SHP77 (cell line): Measurements from ENCODE around the gene SAMD14.

Experiments
- DNase-seq, 2 experiments: peaks; one replicate each; lab custom pipeline; 2025; lab: John Stamatoyannopoulos, UW

The SAMD14 gene

GRCh38 chr17:50129728-50130558 lies at the start of gene SAMD14:
TSS of gene SAMD14 (minus strand) at chr17:50130160. CDS start at chr17:50124959, 5,201 bp downstream.
- no peak for DNase-seq

GRCh38 chr17:50177983-50178834 lies 48.2 kb upstream of the SAMD14 start:
- peak; percentile 86 to 90 for DNase-seq

- no peak for DNase-seq
Observed at GRCh38 chr17:50177476-50177875, 47.5 kb upstream of the SAMD14 start.

GRCh38 chr17:50176559-50177357 lies 46.8 kb upstream of the SAMD14 start:
- DNase-seq, result no peak

GRCh38 chr17:50175035-50175807 lies 45.3 kb upstream of the SAMD14 start:
- DNase-seq, result no peak

- DNase-seq, result no peak
Observed at GRCh38 chr17:50174444-50174843, 44.5 kb upstream of the SAMD14 start.

GRCh38 chr17:50173335-50173941 lies 43.5 kb upstream of the SAMD14 start:
- DNase-seq, result no peak

GRCh38 chr17:50172936-50173334 lies 43.0 kb upstream of the SAMD14 start:
- DNase-seq, result no peak

- no peak for DNase-seq
Observed at GRCh38 chr17:50172130-50172529, 42.2 kb upstream of the SAMD14 start.

GRCh38 chr17:50171371-50172071 lies 41.6 kb upstream of the SAMD14 start:
- no peak for DNase-seq

GRCh38 chr17:50170662-50171370 lies 40.9 kb upstream of the SAMD14 start:
- no peak for DNase-seq

GRCh38 chr17:50169881-50170459 lies 40.0 kb upstream of the SAMD14 start:
- DNase-seq, result no peak

GRCh38 chr17:50169121-50169764 lies 39.3 kb upstream of the SAMD14 start:
- DNase-seq, result peak; percentile 12 to 58

GRCh38 chr17:50168319-50168718 lies 38.4 kb upstream of the SAMD14 start:
- DNase-seq, result no peak

- no peak for DNase-seq
Observed at GRCh38 chr17:50167371-50167770, 37.4 kb upstream of the SAMD14 start.

- no peak for DNase-seq
Observed at GRCh38 chr17:50166518-50167181, 36.7 kb upstream of the SAMD14 start.

- no peak for DNase-seq
Observed at GRCh38 chr17:50165867-50166517, 36.0 kb upstream of the SAMD14 start, which contains the start of gene SGCA. TSS of gene SGCA (plus strand) at chr17:50166005. CDS start at chr17:50166041, 36 bp downstream.

GRCh38 chr17:50165466-50165865 lies 35.5 kb upstream of the SAMD14 start:
- DNase-seq, result no peak
